Kidney glomerular epithelial cell (primary cell): ENCODE measurements around the gene CAMK2N1.

Experiments
- DNase-seq: peaks from one replicate; lab custom pipeline; 2025; lab: John Stamatoyannopoulos, UW

The CAMK2N1 gene

GRCh38 chr1:20443703-20444586 is 42.1 kb downstream of the CAMK2N1 start:
- no peak for DNase-seq

GRCh38 chr1:20442920-20443625 is 42.9 kb downstream of the CAMK2N1 start:
- no peak for DNase-seq

- no peak for DNase-seq
Observed at GRCh38 chr1:20440785-20441200, 45.2 kb downstream of the CAMK2N1 start.

- DNase-seq: no peak
Observed at GRCh38 chr1:20439282-20439681, 46.7 kb downstream of the CAMK2N1 start.

- DNase-seq: no peak
Observed at GRCh38 chr1:20437640-20438039, 48.4 kb downstream of the CAMK2N1 start.

- no peak for DNase-seq
Observed at GRCh38 chr1:20432891-20433290, 53.1 kb downstream of the CAMK2N1 start.
